ENCODE results near the gene ADAM19. TPM values are rescaled to one million over a fixed set of nuclear protein-coding genes. Genes with fewer than 3 reads are reported as not detected.
"Not testable (repeated sequence)": the region's sequence is repeated elsewhere in the genome, so short reads cannot be mapped to it uniquely, and the experiment has no call there.

Gene ADAM19
- total RNA-seq, 2 donors from 2014 or later, result 9.5 to 85.9 TPM

- not testable (repeated sequence) for DNase-seq (ENCODE audit: low spot score in 2 of 2); H3K9me3 Mint-ChIP-seq; ATAC-seq
These were observed 145.7 kb downstream of the ADAM19 start for GRCh38 chr5:157429920-157430319.

More at GRCh38 chr5:157429920-157430319, 145.7 kb downstream of the ADAM19 start:
- H3K27ac Mint-ChIP-seq, H3K36me3 Mint-ChIP-seq: not testable (repeated sequence)

Other genes with a start within 250 kb of the ADAM19 start
- 1 to 10 TPM in 1 of 2 donors, under 1 TPM in 1; 0.30 to 3.9 TPM for gene NIPAL4, start 115.6 kb downstream of the ADAM19 start, total RNA-seq
- gene SOX30, start 76.7 kb upstream of the ADAM19 start, total RNA-seq, result under 1 TPM in 1 of 2 donors, not detected in 1; 0.14 TPM
- gene C5orf52, start 95.8 kb upstream of the ADAM19 start, total RNA-seq, result not detected
- gene THG1L, start 155.6 kb upstream of the ADAM19 start, total RNA-seq, result 10 to 100 TPM; 13.2 to 32.3 TPM
- 1 to 10 TPM; 7.8 to 9.1 TPM for gene LSM11, start 167.9 kb upstream of the ADAM19 start, total RNA-seq

Measured in activated naive CD4-positive, alpha-beta T cell treated with anti-CD3 and anti-CD28 coated beads, Interleukin-2, amount 50 U/mL, for 72 hours (primary cell).